HG02981 (cell line): ENCODE measurements around the gene FAM135A.
"Not testable (repeated sequence)": the region's sequence is repeated elsewhere in the genome, so short reads cannot be mapped to it uniquely, and the experiment has no call there.

Experiments
- ATAC-seq: cut with Tn5 transposase; IDR thresholded peaks from one replicate; pipeline ENCODE4 v1.9.1; 2021; ENCODE audit warnings: mild to moderate bottlenecking, moderate library complexity; ENCODE audit not compliant: unreplicated experiment

The FAM135A gene

GRCh38 chr6:70456735-70457134, 43.4 kb downstream of the FAM135A start:
- no peak for ATAC-seq

DNA sequence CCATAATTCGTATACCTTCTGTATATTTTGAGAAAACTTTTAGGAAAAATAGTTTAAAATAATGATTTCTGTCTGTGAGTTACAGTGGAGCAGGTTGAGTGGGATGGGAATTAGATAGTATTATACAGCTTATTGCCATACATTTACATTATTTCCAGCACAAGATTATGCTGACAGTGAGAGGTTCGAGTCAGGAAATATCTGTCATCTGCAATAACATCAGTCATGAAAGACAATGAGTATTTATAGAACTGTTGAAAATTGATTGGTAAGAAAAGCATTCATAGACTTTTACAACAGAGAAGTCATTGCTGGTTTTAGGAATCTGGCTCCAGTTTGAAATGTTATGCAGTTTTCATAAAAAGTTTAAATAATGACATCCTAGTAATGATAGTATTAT, 45.9 kb downstream of the FAM135A start:
- ATAC-seq, result no peak

DNA sequence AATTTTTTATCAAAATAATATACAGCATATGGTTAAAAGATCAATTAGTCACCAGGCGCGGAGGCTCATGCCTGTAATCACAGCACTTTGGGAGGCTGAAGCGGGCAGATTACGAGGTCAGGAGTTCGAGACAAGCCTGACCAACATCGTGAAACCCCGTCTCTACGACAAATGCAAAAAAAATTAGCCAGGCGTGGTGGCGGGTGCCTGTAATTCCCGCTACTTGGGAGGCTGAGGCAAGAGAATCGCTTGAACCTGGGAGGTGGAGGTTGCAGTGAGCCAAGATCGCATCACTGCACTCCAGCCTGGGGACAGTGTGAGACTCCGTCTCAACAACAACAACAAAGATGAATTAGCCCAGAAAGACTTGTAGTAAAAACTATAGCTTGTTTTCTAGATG, 46.4 kb downstream of the FAM135A start:
- not testable (repeated sequence) for ATAC-seq

DNA sequence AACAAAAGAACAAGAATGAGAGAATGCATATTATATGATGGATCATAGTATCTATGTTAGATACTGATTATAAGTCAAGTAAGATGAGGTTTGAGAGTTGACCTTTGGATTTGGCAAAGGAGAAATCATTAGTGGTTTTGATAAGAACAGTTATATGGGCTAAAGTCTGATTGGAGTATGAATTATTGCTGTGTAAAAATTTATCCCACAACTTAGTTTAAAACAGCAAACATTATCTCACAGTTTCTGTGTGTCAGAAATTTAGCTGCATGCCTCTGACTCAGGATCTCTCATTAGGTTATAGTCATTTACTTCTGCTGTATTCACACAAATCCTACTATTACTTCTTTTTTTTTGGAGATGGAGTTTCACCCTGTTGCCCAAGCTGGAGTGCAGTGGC, 56.7 kb downstream of the FAM135A start:
- ATAC-seq, result no peak

GRCh38 chr6:70470510-70470909, 57.2 kb downstream of the FAM135A start:
- ATAC-seq, result not testable (repeated sequence)

- no peak for ATAC-seq
Measured at GRCh38 chr6:70474751-70475150, 61.4 kb downstream of the FAM135A start.

- no peak for ATAC-seq
Measured at GRCh38 chr6:70479236-70479635, 65.9 kb downstream of the FAM135A start.

DNA sequence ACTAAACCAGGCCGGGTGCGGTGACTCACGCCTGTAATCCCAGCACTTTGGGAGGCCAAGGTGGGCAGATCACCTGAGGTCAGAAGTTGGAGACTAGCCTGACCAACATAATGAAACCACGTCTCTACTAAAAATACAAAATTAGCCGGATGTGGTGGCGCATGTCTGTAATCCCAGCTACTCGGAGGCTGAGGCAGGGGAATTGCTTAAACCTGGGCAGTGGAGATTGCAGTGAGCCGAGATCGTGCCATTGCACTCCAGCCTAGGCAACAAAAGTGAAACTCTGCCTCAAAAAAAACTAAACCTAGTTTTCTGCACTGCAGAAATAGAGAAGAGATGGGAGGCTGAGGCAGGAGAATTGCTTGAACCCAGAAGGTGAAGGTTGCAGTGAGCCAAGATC, 73.3 kb downstream of the FAM135A start:
- not testable (repeated sequence) for ATAC-seq

DNA sequence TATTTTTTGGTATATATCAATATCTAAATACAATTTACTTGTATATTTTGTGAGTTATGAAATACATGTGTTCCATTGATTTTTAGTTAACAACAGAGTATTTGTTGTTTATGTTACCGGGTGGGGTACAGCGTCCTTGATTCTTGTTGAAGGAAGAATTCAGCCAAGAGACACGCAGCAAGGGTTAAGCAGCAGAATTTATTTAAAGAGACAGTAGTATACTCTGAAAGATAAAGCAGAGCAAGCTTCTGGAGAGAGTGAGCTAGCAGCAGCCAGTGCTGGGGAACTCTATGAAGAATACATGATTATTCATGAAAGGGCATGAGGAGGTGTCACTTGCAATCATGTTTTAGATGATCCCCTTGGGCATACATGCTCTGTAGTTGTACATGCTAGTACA, 76.1 kb downstream of the FAM135A start:
- ATAC-seq, result no peak

- no peak for ATAC-seq
Measured at GRCh38 chr6:70494833-70495232, 81.5 kb downstream of the FAM135A start.

- not testable (repeated sequence) for ATAC-seq
Measured at GRCh38 chr6:70495790-70496189, 82.5 kb downstream of the FAM135A start.

- no peak for ATAC-seq
Measured at GRCh38 chr6:70502484-70502883, 89.2 kb downstream of the FAM135A start.

- no peak for ATAC-seq
Measured at GRCh38 chr6:70503813-70504465, 90.6 kb downstream of the FAM135A start.

DNA sequence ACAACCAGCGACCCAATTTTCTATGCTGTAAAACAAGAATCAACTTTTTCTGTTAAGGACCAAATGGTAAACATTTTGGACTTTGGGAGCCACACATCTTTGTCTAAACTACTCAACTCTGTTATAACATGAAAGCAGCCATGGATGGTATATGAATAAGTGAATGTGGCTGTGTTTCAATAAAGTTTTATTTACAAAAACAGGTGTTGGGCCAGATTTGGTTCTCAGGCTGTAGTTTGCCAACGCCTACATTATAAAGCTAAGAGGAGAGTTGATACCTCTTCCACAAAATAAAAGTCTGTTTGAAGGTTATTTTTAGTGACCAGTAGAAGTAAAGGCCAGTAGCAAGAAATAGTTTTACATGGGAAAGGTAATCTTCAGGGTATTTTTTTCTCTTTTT, 93.0 kb downstream of the FAM135A start:
- no peak for ATAC-seq

- no peak for ATAC-seq
Measured at GRCh38 chr6:70507161-70507560, 93.9 kb downstream of the FAM135A start.

DNA sequence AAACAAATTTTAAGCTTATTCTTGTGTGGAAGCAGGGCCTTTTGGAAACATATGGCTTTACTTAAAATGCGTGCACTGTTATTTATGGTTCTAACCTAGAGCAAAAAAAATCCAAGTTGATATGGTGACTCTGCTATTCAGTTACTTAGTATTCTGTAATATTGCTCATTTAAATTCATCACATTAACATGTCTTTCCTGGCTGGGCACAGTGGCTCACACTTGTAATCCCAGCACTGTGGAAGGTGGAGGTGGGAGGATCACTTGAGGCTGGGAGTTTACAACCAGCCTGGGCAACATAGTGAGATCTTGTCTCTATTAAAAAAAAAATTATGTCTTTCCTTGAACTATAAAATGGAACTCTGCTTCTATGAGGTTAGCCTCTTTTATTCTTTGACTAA, 95.6 kb downstream of the FAM135A start:
- no peak for ATAC-seq

DNA sequence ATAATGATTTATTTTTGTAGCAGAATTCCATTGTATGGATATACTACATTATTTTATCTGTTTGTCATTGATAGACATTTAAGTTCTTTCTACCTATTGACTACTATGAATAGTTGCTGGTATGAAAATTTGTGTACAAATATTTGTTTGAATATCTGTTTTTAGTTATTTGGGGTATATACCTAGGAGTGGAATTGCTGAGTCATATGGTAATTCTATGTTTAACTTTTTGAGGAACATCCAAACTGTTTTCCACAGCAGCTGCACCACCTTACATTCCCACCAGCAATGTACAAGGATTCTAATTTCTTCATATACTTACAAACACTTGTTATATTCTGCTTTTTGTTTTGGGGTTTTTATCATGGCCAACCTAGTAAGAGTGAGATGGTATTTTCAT, 97.3 kb downstream of the FAM135A start:
- no peak for ATAC-seq

DNA sequence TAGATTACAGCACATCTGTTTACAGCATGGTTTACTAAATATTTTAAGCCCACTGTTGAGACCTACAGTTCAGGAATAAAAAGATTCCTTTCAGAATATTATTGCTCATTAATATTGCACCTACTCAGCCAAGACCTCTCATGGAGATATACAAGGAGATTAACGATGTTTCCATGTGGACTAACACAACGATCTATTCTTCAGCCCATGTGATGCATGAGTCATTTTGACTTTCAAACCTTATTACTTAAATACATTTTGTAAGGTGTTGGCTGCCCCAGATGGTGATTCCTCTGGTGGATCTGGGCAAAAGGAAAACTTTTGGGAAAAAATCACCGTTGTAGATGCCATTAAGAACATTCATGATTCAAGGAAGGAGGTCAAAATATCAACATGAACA, 105.4 kb downstream of the FAM135A start:
- no peak for ATAC-seq

DNA sequence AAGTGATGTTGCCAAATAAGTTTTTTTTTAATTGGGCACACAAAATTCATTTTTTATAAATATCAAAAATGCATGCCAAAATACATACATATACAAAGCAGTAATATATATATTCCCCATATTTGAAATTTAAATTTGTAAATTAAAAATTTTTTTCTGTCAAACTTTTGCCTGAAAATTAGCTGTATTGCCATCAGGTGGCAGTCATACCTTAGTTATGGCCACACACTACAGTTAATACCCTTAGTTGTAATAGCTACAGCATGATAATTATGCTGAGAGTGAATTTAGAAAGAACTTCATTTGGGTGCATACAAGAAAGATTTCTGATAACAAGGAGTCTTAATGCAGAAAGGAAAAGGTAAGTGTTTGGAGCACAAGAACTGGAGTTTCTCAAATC, 107.3 kb downstream of the FAM135A start:
- ATAC-seq, result no peak

DNA sequence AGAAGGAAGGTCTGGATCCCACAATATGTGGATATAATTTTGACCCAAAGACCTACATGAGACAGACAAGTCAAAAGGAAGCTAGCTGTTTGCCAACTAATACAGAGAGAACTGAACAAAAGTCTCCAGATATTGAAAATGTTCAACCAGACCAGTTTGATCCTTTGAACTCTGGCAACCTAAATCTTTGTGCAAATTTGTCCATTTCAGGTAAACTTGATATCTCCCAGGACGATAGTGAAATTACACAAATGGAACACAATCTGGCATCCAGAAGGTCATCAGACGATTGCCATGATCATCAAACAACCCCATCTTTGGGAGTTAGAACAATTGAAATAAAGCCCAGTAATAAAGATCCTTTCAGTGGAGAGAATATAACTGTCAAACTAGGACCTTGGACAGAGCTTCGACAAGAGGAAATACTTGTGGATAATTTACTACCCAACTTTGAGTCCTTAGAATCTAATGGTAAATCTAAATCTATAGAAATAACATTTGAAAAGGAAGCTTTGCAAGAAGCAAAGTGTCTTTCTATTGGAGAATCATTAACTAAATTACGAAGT, 111.5 kb downstream of the FAM135A start:
- no peak for ATAC-seq

DNA sequence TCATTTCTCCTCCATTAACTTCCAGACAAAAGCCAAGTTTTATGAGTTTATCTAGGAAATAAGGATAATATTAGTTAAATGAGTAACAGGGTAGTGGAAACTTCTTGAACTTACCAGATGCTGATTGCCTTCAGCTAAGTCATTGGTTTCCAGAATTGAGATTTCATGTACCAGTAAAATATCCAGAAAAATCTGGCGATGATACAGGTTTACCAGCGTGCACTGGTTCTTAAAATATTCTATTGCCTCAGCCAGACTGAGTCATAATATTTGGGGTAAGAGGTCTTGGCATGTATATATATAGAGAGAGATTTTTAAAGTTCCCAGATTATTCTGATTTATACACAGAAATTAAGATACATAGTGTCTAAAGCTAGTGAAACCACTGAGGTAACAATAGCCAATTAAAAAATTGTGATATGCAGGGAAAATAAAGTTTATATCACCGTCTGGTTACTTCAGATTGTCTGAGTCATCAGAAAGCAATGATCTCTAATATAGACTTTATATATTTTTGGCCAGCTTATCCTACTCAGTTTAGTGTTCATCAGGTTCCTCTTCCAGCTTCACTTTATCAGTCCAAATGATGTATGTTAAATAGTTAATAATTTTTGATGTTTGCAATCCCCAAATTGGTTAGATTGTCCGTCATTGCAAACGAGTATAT, 113.9 kb downstream of the FAM135A start:
- no peak for ATAC-seq

DNA sequence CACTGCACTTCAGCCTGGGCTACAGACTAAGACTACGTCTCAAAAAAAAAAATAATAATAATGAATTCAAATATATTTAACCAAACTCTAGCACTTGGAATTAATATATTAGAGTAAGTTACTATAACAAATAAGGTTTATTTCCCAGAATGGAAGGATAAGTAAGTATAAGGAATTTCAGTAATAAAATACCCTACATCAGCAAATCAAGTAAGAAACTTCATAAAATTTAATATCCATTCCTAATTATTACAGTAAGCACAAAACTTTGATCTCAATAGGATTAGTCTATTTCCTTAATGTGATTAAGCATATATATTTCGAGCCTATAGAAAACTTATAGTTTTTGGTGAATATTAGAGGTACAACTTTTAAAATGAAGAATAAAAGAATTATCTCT, 116.7 kb downstream of the FAM135A start:
- ATAC-seq, result no peak
